Muscle of back (tissue), 13 donors: Measurements from ENCODE around the gene C1QTNF9B. TPM values are rescaled to one million over a fixed set of nuclear protein-coding genes. Genes with fewer than 3 reads are reported as not detected.
"Not testable (repeated sequence)": the region's sequence is repeated elsewhere in the genome, so short reads cannot be mapped to it uniquely, and the experiment has no call there.

Experiments
- DNase-seq, 3 donors: peaks; one replicate each; pipeline versions ENCODE4 v3.0.0 to v3.0.0-alpha.2; 2013
- long read RNA-seq, 9 donors: transcript quantifications; one replicate each; lab custom pipeline, GENCODE V29; 2026
- polyA plus RNA-seq, 10 donors: library from polyadenylated mRNA; unstranded; fragments of 120-200 nt; gene quantifications; one replicate each; pipeline ENCODE4 v1.2.1, GENCODE V29; 2013; ENCODE audit not compliant: insufficient read length in 10 of 10

The C1QTNF9B gene
- 1 to 10 TPM in 7 of 10 donors, under 1 TPM in 3; 0.94 to 3.2 (median 1.9) TPM for polyA plus RNA-seq
- long read RNA-seq, donor 1, result 0 reads
- long read RNA-seq, donor 2, result 0 reads
- long read RNA-seq, donor 3, result 0 reads
- long read RNA-seq, donor 4, result 0 reads
- long read RNA-seq, donor 5, result 0 reads
- long read RNA-seq, donor 6, result 0 reads
- long read RNA-seq, donor 7, result 0 reads
- long read RNA-seq, donor 8, result 0 reads
- long read RNA-seq, donor 9, result 0 reads

GRCh38 chr13:23897452-23897919 is at the start of gene C1QTNF9B:
Gene C1QTNF9B (minus strand): TSS chr13:23897502.
- DNase-seq, result not testable (repeated sequence)

GRCh38 chr13:23946900-23947299 is 49.6 kb upstream of the C1QTNF9B start:
- DNase-seq, result no peak

- no peak for DNase-seq
These were observed 48.8 kb upstream of the C1QTNF9B start for GRCh38 chr13:23946067-23946466.

- DNase-seq, result no peak
These were observed 48.3 kb upstream of the C1QTNF9B start for GRCh38 chr13:23945612-23946011.

GRCh38 chr13:23941211-23941610 is 43.9 kb upstream of the C1QTNF9B start:
- no peak for DNase-seq

GRCh38 chr13:23939666-23940065 is 42.4 kb upstream of the C1QTNF9B start:
- not testable (repeated sequence) for DNase-seq

- DNase-seq, result peak; percentile 25 to 49 (median 44)
These were observed 37.2 kb upstream of the C1QTNF9B start for GRCh38 chr13:23934520-23934919.

GRCh38 chr13:23928985-23929384 is 31.7 kb upstream of the C1QTNF9B start:
- peak in 1 of 3 donors; percentile 77 for DNase-seq

GRCh38 chr13:23923031-23923430 is 25.7 kb upstream of the C1QTNF9B start:
- DNase-seq, result no peak

- DNase-seq, result no peak
These were observed 25.0 kb upstream of the C1QTNF9B start for GRCh38 chr13:23922005-23922932.

- peak in 2 of 3 donors; percentile 41 to 57 for DNase-seq
These were observed 24.2 kb upstream of the C1QTNF9B start for GRCh38 chr13:23921451-23921888.

- no peak for DNase-seq
These were observed 21.7 kb upstream of the C1QTNF9B start for GRCh38 chr13:23919006-23919405.

GRCh38 chr13:23918208-23918607 is 20.9 kb upstream of the C1QTNF9B start:
- DNase-seq, result no peak

- DNase-seq, result no peak
These were observed 18.0 kb upstream of the C1QTNF9B start for GRCh38 chr13:23915308-23915707.

- no peak for DNase-seq
These were observed 15.2 kb upstream of the C1QTNF9B start for GRCh38 chr13:23912469-23912868.

GRCh38 chr13:23909606-23910005 is 12.3 kb upstream of the C1QTNF9B start:
- DNase-seq, result no peak

GRCh38 chr13:23905766-23906165 is 8.5 kb upstream of the C1QTNF9B start:
- DNase-seq, result no peak

GRCh38 chr13:23903906-23904280 is 6.6 kb upstream of the C1QTNF9B start:
- no peak for DNase-seq

GRCh38 chr13:23902975-23903905 is 5.9 kb upstream of the C1QTNF9B start:
- peak in 1 of 3 donors; percentile 20 for DNase-seq

- DNase-seq, result no peak
These were observed 4.1 kb upstream of the C1QTNF9B start for GRCh38 chr13:23901365-23901764.

- peak; percentile 42 to 69 (median 51) for DNase-seq
These were observed 2.3 kb upstream of the C1QTNF9B start for GRCh38 chr13:23899555-23899954.

GRCh38 chr13:23898101-23898500 is 799 bp upstream of the C1QTNF9B start:
- no peak for DNase-seq
